K562 (cell line): ENCODE data around the gene SAMD9L. TPM values are rescaled to one million over a fixed set of nuclear protein-coding genes. Genes with fewer than 3 reads are reported as not detected.
A peak's percentile ranks its signal among the peaks of the same experiment; 100 is the strongest.

Source experiments
- ATF6 ChIP-seq: sonication (generic); formaldehyde crosslinking; IDR thresholded peaks from 2 replicates; pipeline ENCODE4 v1.4.0; 2020; ENCODE audit warnings: mild to moderate bottlenecking, missing genetic modification reagents
- CBX1 ChIP-seq: sonication (generic); IDR thresholded peaks from 2 replicates; pipeline ENCODE4 v1.6.1; 2016; ENCODE audit warnings: antibody characterized with exemption, low read depth, mild to moderate bottlenecking
- CGGBP1 ChIP-seq: fragments of 250-450 bp; sonication (Bioruptor Pico); IDR thresholded peaks from 2 replicates; pipeline ENCODE4 v1.9.0; 2021; ENCODE audit warnings: mild to moderate bottlenecking
- DDX20 ChIP-seq: fragments of 450-650 bp; IDR thresholded peaks from 2 replicates; pipeline ENCODE4 v1.6.1; 2016; ENCODE audit warnings: missing genetic modification characterization, low read depth, mild to moderate bottlenecking, missing compliant biosample characterization, moderate library complexity
- HNRNPH1 ChIP-seq: fragments of 200-400 bp; formaldehyde crosslinking; optimal IDR thresholded peaks from 2 replicates; pipeline ENCODE3; 2017; ENCODE audit warnings: low read depth, mild to moderate bottlenecking, low read length, moderate library complexity
- KHSRP ChIP-seq: fragments of 450-650 bp; IDR thresholded peaks from 2 replicates; pipeline ENCODE4 v1.6.1; 2017
- MAFK ChIP-seq: IDR thresholded peaks from 2 replicates; pipeline ENCODE4 v1.6.1; 2011; ENCODE audit warnings: low read length, improper control_type of control experiment
- MXI1 ChIP-seq: IDR thresholded peaks from 2 replicates; pipeline ENCODE4 v1.6.1; 2011; ENCODE audit warnings: low read depth, mild to moderate bottlenecking, improper control_type of control experiment, low read length
- PTTG1 ChIP-seq: fragments of 450-650 bp; IDR thresholded peaks from 2 replicates; pipeline ENCODE4 v1.6.1; 2016; ENCODE audit warnings: low read depth, mild to moderate bottlenecking, missing genetic modification characterization, missing compliant biosample characterization
- RFX5 ChIP-seq: IDR thresholded peaks from 2 replicates; pipeline ENCODE4 v1.6.1; 2011; ENCODE audit warnings: low read depth, mild to moderate bottlenecking, improper control_type of control experiment, low read length
- STAT5A ChIP-seq: IDR thresholded peaks from 2 replicates; pipeline ENCODE4 v1.6.1; 2012; ENCODE audit warnings: low read length, inconsistent platforms, borderline replicate concordance
- TARDBP ChIP-seq: fragments of 450-650 bp; IDR thresholded peaks from 2 replicates; pipeline ENCODE4 v1.6.1; 2016
- TEAD1 ChIP-seq, 2 experiments: fragments of 450-650 bp in 1 of 2; sonication (generic) in 1 of 2; formaldehyde crosslinking; IDR thresholded peaks; 2 replicates each; pipeline versions ENCODE4 v1.4.0 to v1.8.0; 2020 to 2022; ENCODE audit warnings: mild to moderate bottlenecking in 2 of 2, missing genetic modification reagents in 1 of 2
- TEAD4 ChIP-seq, 2 experiments: sonication (generic) in 1 of 2; formaldehyde crosslinking in 1 of 2; IDR thresholded peaks; 2 replicates each; pipeline versions ENCODE4 v1.6.1 to v1.8.0; 2012 to 2022; ENCODE audit warnings: borderline replicate concordance in 1 of 2, inconsistent platforms in 1 of 2, low read length in 1 of 2, mild to moderate bottlenecking in 1 of 2, missing genetic modification reagents in 1 of 2
- THRAP3 ChIP-seq: fragments of 450-650 bp; IDR thresholded peaks from 2 replicates; pipeline ENCODE4 v1.6.1; 2016; ENCODE audit warnings: mild to moderate bottlenecking, inconsistent platforms, borderline replicate concordance
- TOE1 ChIP-seq, 2 experiments: fragments of 450-650 bp in 1 of 2; sonication (generic) in 1 of 2; formaldehyde crosslinking in 1 of 2; IDR thresholded peaks; 2 replicates each; pipeline versions ENCODE4 v1.7.1 to v1.8.0; 2016 to 2022; ENCODE audit warnings: borderline replicate concordance in 2 of 2, mild to moderate bottlenecking in 2 of 2, antibody characterized with exemption in 1 of 2, inconsistent platforms in 1 of 2, low read depth in 1 of 2, missing genetic modification reagents in 1 of 2, moderate library complexity in 1 of 2
- TRIM28 ChIP-seq: fragments of 450-650 bp; IDR thresholded peaks from 2 replicates; pipeline ENCODE4 v1.6.1; 2017
- ZNF384 ChIP-seq: IDR thresholded peaks from 2 replicates; pipeline ENCODE4 v1.6.1; 2012; ENCODE audit warnings: low read depth, low read length, improper control_type of control experiment
- ZNF551 ChIP-seq: fragments of 250-450 bp; sonication (Bioruptor Pico); IDR thresholded peaks from 2 replicates; pipeline ENCODE4 v1.5.0; 2021; ENCODE audit warnings: mild to moderate bottlenecking, moderate library complexity
- ZNF79 ChIP-seq: fragments of 250-450 bp; sonication (Bioruptor Pico); IDR thresholded peaks from 2 replicates; pipeline ENCODE4 v1.4.0; 2020; ENCODE audit warnings: low read depth, mild to moderate bottlenecking, moderate library complexity
- ZNF830 ChIP-seq: fragments of 250-450 bp; sonication (Bioruptor Pico); IDR thresholded peaks from 2 replicates; pipeline ENCODE4 v1.5.0; 2021; ENCODE audit warnings: mild to moderate bottlenecking
- polyA plus RNA-seq, 8 experiments: library from polyadenylated mRNA; depleted of rRNA in 4 of 8; stranded (reverse) in 5 of 8; unstranded in 3 of 8; fragments of >200 nt; fragmentation: Nextera tagmentation in 2 of 8; fragmentation: Illumina TruSeq in 1 of 8; extraction: Ambion mirVana in 2 of 8; extraction: Trizol in 1 of 8; gene quantifications; 2 replicates each; pipeline versions ENCODE4 v1.2.1 to v1.2.3, GENCODE V29; 2011 to 2014; ENCODE audit warnings: inconsistent platforms in 1 of 8, missing spikeins in 1 of 8
- total RNA-seq, 7 experiments: library from RNA; depleted of rRNA in 6 of 7; stranded (reverse); fragments of >200 nt in 6 of 7; fragmentation: Illumina TruSeq in 2 of 7; extraction: Trizol in 2 of 7; gene quantifications; 2 replicates each; pipeline versions ENCODE4 v1.2.1 to v1.2.3, GENCODE V29; 2011 to 2021; ENCODE audit warnings: low replicate concordance in 1 of 7
- TF ChIP-seq, protein P1 (sequence below): IDR thresholded peaks from 2 replicates; pipeline ENCODE4 v1.6.1; 2011; ENCODE audit not compliant: insufficient read length; ENCODE audit errors: extremely low read depth
- TF ChIP-seq, protein P2 (sequence below): fragments of 450-650 bp; formaldehyde crosslinking; IDR thresholded peaks from 2 replicates; pipeline ENCODE4 v1.4.0; 2020; ENCODE audit warnings: mild to moderate bottlenecking
- TF ChIP-seq, protein P3 (sequence below): sonication (generic); formaldehyde crosslinking; IDR thresholded peaks from 2 replicates; pipeline ENCODE4 v1.8.1; 2023; ENCODE audit warnings: mild to moderate bottlenecking, missing genetic modification reagents

SAMD9L gene
- total and polyA plus RNA-seq, 9 of the 15 experiments (the other 6 are each of a cell fraction or from before 2014, with no cell fraction given), result 0.15 to 1.0 (median 0.48) TPM

- TF ChIP-seq, protein P1, sequence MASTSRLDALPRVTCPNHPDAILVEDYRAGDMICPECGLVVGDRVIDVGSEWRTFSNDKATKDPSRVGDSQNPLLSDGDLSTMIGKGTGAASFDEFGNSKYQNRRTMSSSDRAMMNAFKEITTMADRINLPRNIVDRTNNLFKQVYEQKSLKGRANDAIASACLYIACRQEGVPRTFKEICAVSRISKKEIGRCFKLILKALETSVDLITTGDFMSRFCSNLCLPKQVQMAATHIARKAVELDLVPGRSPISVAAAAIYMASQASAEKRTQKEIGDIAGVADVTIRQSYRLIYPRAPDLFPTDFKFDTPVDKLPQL, result no peak
- TF ChIP-seq THRAP3, result no peak
- TF ChIP-seq ZNF551 (CRISPR knock-in tag), result no peak
- no peak for TF ChIP-seq TRIM28
- TF ChIP-seq TEAD1 (CRISPR knock-in tag; IDR thresholded peaks at IDR 0.05), result peak in 1 of 2 experiments; percentile 73; a peak in 1 of 4 replicates
- no peak for TF ChIP-seq CBX1
- TF ChIP-seq MAFK, result no peak
- peak; percentile 48; the same call in 1 of the 2 replicates for TF ChIP-seq ZNF79
- no peak for TF ChIP-seq HNRNPH1
- TF ChIP-seq TOE1 (IDR thresholded peaks at IDR 0.05; ENCODE audit: borderline replicate concordance), result no peak
- TF ChIP-seq TOE1 (CRISPR knock-in tag; IDR thresholded peaks at IDR 0.05; ENCODE audit: borderline replicate concordance, low read depth), result no peak
- no peak for TF ChIP-seq RFX5
- TF ChIP-seq STAT5A, result no peak
- no peak for TF ChIP-seq KHSRP
- TF ChIP-seq ZNF830, result no peak
- TF ChIP-seq ZNF384, result no peak
- no peak for TF ChIP-seq ATF6 (CRISPR knock-in tag)
- TF ChIP-seq, protein P2, sequence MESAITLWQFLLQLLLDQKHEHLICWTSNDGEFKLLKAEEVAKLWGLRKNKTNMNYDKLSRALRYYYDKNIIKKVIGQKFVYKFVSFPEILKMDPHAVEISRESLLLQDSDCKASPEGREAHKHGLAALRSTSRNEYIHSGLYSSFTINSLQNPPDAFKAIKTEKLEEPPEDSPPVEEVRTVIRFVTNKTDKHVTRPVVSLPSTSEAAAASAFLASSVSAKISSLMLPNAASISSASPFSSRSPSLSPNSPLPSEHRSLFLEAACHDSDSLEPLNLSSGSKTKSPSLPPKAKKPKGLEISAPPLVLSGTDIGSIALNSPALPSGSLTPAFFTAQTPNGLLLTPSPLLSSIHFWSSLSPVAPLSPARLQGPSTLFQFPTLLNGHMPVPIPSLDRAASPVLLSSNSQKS, result no peak
- TF ChIP-seq MXI1, result no peak
- TF ChIP-seq, protein P3, sequence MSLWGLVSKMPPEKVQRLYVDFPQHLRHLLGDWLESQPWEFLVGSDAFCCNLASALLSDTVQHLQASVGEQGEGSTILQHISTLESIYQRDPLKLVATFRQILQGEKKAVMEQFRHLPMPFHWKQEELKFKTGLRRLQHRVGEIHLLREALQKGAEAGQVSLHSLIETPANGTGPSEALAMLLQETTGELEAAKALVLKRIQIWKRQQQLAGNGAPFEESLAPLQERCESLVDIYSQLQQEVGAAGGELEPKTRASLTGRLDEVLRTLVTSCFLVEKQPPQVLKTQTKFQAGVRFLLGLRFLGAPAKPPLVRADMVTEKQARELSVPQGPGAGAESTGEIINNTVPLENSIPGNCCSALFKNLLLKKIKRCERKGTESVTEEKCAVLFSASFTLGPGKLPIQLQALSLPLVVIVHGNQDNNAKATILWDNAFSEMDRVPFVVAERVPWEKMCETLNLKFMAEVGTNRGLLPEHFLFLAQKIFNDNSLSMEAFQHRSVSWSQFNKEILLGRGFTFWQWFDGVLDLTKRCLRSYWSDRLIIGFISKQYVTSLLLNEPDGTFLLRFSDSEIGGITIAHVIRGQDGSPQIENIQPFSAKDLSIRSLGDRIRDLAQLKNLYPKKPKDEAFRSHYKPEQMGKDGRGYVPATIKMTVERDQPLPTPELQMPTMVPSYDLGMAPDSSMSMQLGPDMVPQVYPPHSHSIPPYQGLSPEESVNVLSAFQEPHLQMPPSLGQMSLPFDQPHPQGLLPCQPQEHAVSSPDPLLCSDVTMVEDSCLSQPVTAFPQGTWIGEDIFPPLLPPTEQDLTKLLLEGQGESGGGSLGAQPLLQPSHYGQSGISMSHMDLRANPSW (CRISPR knock-in tag), result no peak
- TF ChIP-seq DDX20 (tag), result peak; percentile 85
- no peak for TF ChIP-seq TARDBP
- no peak for TF ChIP-seq TEAD4 (IDR thresholded peaks at IDR 0.05; ENCODE audit: low read length)
- TF ChIP-seq TEAD4 (CRISPR knock-in tag; IDR thresholded peaks at IDR 0.05; ENCODE audit: borderline replicate concordance), result no peak
- TF ChIP-seq CGGBP1 (CRISPR knock-in tag), result no peak
- TF ChIP-seq PTTG1 (tag), result peak; percentile 81
These were observed 542 bp upstream of the SAMD9L start (continued) for GRCh38 chr7:93148727-93149126.
